Tongue (tissue), 2 donors: ENCODE data around the gene MAPK1IP1L. TPM values are rescaled to one million over a fixed set of nuclear protein-coding genes. Genes with fewer than 3 reads are reported as not detected.
"Not testable (repeated sequence)": the region's sequence is repeated elsewhere in the genome, so short reads cannot be mapped to it uniquely, and the experiment has no call there.

ENCODE experiments used
- DNase-seq: peaks from one replicate; pipeline ENCODE4 v3.0.0-alpha.2; 2015
- total RNA-seq: library from RNA; depleted of rRNA; stranded (reverse); fragments of >200 nt; gene quantifications from one replicate; pipeline ENCODE4 v1.2.3, GENCODE V29; 2014

Gene MAPK1IP1L
- total RNA-seq, 1 donor from 2014 or later: 35.1 TPM

DNA sequence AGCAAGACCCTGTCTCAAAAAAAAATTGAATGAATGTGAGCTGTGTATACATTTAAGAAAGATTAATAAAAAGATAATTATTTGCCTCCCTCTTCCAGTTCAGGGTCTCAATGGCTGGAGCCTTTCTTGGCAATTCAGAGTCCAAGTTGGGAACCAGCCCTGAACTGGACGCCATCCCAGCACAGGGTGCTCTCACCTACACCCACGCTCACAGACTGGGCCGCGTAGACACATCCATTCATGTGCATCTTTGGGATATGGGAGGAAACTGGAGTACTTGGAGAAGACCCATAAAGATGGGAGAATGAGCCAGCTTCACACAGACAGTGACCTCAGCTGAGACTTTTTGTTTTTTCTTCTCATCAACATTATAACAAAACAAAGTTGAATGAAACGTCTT lies 6.5 kb downstream of the MAPK1IP1L start:
- no peak for DNase-seq

GRCh38 chr14:55059333-55059732 lies 7.9 kb downstream of the MAPK1IP1L start:
- DNase-seq: no peak

- DNase-seq: no peak
Measured at GRCh38 chr14:55062517-55063351, 11.3 kb downstream of the MAPK1IP1L start.

DNA sequence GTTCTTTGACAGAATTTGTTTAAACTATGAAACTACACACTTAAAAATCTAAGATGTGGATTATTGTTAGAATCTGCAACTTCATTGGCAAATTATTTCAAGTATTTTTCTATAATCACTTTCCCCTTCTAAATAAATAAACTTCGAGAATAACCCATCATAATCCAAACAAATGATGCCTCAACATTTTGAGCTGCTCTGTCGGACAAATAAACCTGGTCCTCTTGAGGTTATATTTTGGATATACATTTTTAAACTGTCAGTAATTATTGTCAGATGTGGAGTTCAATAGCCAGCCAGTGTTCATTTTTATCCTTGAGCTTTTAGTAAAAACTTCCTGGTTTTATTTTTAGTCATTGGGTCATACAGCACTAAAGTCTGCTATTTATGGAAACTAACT lies 13.4 kb downstream of the MAPK1IP1L start:
- DNase-seq: peak; percentile 28

- DNase-seq: no peak
Measured at GRCh38 chr14:55065411-55065810, 14.0 kb downstream of the MAPK1IP1L start.

DNA sequence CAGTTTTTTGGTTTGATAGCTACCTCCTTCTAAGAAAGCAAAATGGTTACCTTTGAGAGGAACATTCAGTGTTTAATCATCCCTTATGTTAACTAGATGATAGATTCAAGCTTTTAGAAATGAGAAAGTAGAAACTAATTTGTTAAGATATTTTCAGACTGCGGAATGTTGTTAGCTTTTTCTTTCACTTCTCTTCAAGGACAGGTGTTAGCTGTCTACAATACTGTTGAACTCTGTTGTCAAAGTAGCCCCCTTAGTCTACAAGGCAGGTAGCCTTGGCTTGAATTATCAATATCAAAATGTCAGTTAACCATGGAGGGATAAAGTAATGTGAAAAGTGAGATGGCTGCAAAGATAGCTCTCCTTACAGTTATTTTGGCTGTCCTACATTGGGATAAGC lies 14.8 kb downstream of the MAPK1IP1L start:
- no peak for DNase-seq

- no peak for DNase-seq
Measured at GRCh38 chr14:55070981-55071411, 19.5 kb downstream of the MAPK1IP1L start.

- peak; percentile 76 for DNase-seq
Measured at GRCh38 chr14:55071870-55072640, 20.6 kb downstream of the MAPK1IP1L start.

- DNase-seq: no peak
Measured at GRCh38 chr14:55073856-55074255, 22.4 kb downstream of the MAPK1IP1L start.

GRCh38 chr14:55074662-55075061 lies 23.2 kb downstream of the MAPK1IP1L start:
- DNase-seq: peak; percentile 28

DNA sequence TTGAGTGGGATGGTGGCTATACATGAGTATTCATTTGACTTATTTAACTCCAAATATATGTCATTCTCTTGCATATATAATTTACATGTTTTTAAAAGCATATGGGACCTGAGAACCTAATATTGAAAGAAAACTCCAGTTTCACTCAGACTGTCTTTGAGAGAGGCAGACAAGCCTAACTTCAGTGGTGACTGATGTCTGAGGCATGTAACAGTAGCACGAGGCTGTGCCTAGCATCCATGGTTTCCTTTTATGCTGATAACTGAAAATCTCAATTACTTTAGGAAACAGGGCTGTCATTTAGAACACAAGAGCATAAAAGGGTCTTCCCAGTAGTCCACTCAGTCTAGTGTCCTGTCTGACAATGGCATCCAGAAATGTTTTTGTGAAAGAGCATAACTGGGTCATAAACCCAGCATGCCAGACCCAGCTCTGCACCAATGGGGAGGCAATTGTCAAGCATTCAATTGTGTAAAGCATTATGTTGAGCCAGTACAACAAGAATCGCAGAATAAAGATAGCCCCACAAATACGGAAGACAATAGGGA lies 24.3 kb downstream of the MAPK1IP1L start:
- no peak for DNase-seq

DNA sequence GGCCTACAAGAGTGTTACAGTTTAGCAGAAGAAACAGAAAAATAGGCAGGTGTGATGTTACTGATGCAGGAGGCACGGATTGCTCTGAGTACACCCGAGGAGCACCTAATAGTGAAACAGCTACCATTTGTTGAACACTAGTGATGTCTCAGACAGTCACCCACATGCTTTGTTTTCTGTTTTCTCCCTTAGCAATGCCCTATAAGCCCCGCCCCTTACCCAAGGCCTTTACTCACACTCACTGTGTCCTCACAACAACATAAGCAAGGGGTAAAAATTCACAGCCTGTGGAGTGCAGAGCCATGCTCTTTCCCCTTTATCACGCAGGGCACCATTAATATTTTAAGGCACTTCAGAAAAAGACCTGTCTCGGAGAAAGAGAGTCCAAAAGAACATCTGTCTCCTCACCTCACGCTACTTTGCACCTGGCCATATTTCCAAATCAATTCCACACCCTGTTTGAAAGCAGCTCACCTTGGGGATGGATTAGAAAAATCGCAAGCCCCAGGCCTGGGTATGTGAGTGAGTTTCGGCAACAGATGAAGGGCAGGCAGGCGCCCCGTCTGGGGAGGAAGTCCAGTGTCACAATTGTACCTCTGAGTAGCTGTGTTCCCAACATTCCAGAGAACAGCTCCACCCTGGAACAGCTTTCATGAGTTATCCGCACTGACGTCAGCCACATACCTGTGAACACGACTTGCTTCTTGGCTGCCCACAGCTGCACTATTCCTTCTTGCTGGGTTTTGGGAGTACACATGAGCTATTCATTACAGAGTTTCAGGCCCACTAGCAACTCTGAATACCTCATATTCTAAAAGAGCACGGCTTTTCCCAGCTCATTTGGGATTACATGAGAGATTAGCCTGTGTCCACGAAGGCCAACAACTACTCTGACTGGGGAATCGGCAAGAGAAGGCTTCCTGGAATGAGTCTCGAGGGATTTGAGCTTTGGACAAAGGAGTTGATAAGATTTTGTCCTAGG lies 26.0 kb downstream of the MAPK1IP1L start:
- peak; percentile 75 for DNase-seq

- not testable (repeated sequence) for DNase-seq
Measured at GRCh38 chr14:55079961-55080360, 28.5 kb downstream of the MAPK1IP1L start.

DNA sequence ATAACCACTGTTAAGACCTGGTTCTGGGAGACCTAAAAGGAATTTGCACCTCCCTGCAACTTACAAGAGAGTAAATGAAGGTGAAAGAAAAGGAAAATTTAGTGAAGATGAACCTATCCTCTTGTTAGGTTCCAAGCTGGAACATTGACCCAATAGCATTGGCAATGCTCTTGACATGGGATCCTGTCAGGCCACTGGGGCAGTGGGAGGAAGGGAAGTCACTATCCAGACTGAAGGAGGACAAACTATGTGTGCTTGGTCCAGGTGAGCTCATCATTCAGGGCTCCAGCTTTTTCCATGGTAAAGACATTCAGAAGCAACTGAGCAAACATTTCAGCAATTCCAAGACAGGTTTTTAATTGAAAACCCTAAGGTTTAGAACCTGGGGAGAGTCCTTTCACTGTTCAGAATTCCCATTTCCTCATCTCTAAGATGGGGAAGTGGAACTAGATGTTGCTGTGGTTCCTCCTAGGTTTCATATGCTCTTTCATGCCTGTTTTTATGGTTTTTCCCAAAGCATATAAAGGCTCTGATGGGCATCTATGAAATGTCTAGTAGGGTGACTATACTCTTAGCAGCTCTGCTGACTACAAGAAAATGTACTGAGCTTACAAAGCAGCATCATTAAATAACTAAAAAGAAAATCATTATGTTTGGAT lies 33.1 kb downstream of the MAPK1IP1L start:
- DNase-seq: no peak

- no peak for DNase-seq
Measured at GRCh38 chr14:55085060-55085660, 33.7 kb downstream of the MAPK1IP1L start.

- DNase-seq: no peak
Measured at GRCh38 chr14:55086938-55087337, 35.5 kb downstream of the MAPK1IP1L start.

GRCh38 chr14:55088356-55088755 lies 36.9 kb downstream of the MAPK1IP1L start:
- no peak for DNase-seq

DNA sequence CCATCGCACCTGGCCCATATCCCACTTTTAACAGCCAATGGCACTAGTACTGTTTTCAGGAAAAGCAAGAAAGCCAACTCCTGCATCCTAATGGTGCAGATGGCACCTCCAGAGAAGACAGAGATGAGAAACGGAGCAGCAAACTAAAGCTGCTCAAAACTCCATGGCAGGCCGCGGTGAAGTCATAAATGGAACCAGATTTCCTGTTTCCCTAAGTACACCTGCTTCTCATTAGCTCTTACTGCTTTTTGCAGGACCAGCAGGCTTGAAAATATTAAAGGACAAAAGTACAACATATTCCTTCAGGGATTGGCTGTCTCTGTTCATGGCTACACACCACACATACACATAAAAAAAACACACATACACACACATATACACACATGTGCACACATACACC lies 40.9 kb downstream of the MAPK1IP1L start:
- peak; percentile 73 for DNase-seq

GRCh38 chr14:55094292-55095157 lies 43.1 kb downstream of the MAPK1IP1L start:
- DNase-seq: peak; percentile 49
